Measurements from ENCODE around the gene TMEM255B.

- TF ChIP-seq CTCF (conservative IDR thresholded peaks at IDR 0.05) (no peak), ZFX (IDR thresholded peaks at IDR 0.05) (no peak)
These were observed 93.0 kb downstream of the TMEM255B start for GRCh38 chr13:113851826-113852535.
